ENCODE results near the gene HNRNPR. TPM values are rescaled to one million over a fixed set of nuclear protein-coding genes. Genes with fewer than 3 reads are reported as not detected.
A peak's percentile ranks its signal among the peaks of the same experiment; 100 is the strongest.
"Not testable (repeated sequence)": the region's sequence is repeated elsewhere in the genome, so short reads cannot be mapped to it uniquely, and the experiment has no call there.

Gene HNRNPR
- total RNA-seq, 1 donor from 2014 or later, result 91.8 TPM

DNA sequence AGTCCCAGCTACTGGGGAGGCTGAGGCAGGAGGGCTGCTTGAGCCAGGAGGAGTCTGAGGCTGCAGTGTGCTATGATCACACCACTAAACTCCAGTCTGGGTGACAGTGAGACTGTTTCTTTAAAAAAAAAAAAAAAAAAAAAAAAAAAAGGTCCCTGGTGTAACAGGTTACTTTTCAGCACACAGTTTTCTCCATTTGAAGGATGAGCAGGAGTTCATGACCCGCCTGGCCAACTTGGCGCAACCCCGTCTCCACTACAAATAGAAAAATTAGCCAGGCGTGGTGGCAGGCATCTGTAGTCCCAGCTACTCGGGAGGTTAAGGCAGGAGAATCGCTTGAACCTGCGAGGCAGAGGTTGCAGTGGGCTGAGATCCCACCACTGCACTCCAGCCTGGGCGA, 12.4 kb downstream of the HNRNPR start:
- DNase-seq (ENCODE audit: low read depth), result no peak

DNA sequence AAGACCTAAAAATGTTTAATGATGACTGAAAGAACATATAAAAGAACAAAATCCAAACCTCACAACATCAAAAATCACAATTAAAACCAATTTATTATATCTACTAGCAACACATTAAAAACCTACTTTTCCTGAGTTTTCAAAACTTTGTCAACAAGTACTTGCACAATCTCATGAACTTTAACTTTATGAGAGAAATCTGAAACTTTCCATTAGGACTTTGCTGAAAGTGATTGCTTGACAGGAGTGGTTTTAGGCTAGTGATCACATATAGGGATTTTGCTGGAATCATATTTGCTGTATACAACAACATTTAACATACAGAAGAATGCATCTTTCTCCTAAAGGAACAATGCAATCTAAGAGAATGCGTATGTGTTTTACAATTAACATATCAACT, 13.2 kb downstream of the HNRNPR start:
- DNase-seq (ENCODE audit: low read depth), result no peak

DNA sequence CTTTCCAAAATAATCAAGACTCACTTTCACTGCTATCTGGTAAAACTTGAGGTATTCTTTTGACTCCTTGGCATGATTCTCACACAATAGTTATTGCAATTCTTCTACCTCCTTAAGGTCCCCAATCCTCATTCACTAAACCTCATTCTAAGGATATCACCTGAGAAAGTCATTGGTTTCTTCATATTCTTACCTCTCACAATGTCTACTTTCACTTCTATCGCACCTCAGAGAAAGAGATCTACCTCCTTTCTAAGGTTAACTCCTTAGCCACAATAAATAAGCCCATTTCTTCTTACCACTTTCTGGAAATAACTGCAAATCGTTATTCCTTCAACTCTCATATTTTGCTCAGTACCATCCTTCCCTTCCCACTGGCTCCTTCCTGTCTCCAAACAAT, 18.7 kb downstream of the HNRNPR start:
- no peak for DNase-seq (ENCODE audit: low read depth)

GRCh38 chr1:23322770-23323169, 21.3 kb downstream of the HNRNPR start:
- DNase-seq (ENCODE audit: low read depth), result no peak

- DNase-seq (ENCODE audit: low read depth), result not testable (repeated sequence)
Observed at GRCh38 chr1:23310280-23310679, 33.8 kb downstream of the HNRNPR start.

DNA sequence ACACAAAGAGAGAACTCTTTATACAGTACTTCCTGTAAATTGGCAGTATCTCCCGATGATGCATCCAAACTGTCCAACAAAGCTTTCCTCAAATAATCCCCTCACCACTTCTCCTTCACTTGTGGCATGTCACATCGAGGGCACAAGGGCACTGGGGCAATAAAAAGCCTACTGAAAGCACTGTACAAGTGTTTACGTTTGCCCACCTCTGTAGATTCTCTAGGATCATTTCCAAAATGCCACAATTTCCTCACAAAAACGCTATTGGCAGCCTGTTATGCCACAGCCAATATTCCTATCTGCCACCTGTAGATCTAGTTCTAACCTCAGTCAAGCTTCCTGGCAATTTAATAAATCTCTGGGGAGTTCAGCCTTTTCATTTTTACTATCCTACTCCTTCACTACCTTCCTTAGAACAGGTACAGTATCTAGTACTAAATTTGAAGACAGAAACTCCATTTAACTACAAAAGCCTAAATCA, 39.9 kb downstream of the HNRNPR start:
- no peak for DNase-seq (ENCODE audit: low read depth)

DNA sequence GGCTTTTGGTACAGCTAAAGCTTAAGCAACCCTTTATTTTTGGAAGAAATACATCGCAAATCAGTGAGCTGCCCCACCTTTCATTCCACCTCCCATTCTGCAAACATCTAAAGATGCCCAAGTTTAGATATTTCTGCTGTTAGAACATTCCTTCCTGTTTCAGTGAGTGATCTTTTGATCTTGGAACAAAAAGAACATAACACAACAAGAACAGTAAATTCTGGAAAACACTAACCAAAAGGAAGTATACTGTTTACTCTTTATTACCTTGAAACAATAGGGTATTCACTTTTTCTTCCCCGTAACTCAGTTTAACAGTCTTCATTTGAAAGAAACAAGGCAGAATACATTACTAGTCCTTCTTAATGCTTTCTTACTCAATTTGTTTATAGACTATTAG, 40.6 kb downstream of the HNRNPR start:
- no peak for DNase-seq (ENCODE audit: low read depth)

- DNase-seq (ENCODE audit: low read depth), result no peak
Observed at GRCh38 chr1:23296931-23297330, 47.2 kb downstream of the HNRNPR start.

GRCh38 chr1:23291706-23292105, 52.4 kb downstream of the HNRNPR start:
- DNase-seq (ENCODE audit: low read depth), result no peak

GRCh38 chr1:23290836-23291565, 53.1 kb downstream of the HNRNPR start:
- no peak for DNase-seq (ENCODE audit: low read depth)

GRCh38 chr1:23288671-23289070, 55.4 kb downstream of the HNRNPR start:
- DNase-seq (ENCODE audit: low read depth), result no peak

- no peak for DNase-seq (ENCODE audit: low read depth)
Observed at GRCh38 chr1:23288201-23288600, 55.9 kb downstream of the HNRNPR start.

GRCh38 chr1:23286401-23286800, 57.7 kb downstream of the HNRNPR start:
- DNase-seq (ENCODE audit: low read depth), result no peak

DNA sequence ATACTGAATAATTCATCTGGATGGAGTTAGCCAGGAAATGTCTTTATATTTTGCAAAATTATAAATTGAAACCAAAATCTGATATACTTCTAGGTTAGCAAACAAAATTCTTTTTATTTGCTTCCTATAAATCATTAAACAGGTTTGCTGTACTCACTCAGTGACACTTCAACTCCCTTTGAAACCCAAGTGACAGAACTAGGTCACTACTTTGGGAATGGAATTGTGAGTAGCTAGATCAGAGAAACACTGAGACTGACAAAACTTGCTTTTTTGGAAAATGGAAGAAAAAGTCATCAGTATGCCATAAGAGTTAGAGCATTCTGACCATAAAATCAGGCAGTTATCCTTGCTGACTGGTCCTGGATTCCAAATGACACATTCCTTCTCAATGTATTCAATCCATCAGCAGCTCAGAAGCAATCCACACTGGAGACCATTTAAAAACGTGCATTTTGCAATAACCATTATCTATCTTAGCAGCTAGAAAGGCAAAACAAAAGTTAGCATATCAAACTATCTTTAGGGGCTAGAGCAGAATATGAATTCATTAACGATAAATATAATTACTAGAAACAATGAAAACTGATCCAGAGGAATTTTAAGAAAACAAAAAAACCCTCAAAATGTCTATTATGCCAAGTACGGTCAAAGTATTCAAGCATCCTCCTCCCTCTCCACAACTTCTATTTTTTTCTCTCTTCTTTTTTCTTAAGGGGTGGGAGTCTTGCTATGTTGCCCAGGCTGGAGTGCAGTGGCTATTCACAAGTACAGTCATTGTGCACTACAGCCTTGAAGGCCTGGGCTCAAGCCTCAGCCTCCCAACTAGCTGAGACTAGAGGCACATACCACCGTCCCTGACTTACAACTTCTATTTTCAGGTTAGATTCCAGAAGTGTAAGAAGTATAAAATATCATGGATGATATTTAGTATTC, 60.1 kb downstream of the HNRNPR start:
- no peak for DNase-seq (ENCODE audit: low read depth)

GRCh38 chr1:23282957-23283356, 61.1 kb downstream of the HNRNPR start:
- peak; percentile 24 for DNase-seq (ENCODE audit: low read depth)

GRCh38 chr1:23278717-23279116, 65.4 kb downstream of the HNRNPR start:
- DNase-seq (ENCODE audit: low read depth), result no peak

DNA sequence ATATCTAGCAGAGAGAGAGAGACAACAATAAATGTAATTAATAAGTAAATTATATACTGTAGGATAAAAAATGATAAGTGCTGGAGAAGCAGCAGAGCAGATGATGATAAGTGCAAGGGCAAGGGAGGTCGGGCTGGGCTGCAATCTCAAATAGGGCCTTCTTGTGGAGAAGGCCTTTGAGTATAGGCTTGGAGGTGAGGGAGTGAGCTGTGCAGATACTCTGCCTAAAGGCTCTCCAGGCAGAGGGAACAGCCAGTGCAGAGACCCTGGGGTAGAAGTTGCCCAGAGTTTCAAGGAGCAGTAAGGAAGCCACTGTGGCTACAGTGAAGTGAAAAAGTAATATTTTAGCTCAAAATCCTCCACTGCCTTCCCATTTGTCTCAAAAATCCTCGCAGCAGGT, 67.6 kb downstream of the HNRNPR start:
- no peak for DNase-seq (ENCODE audit: low read depth)

GRCh38 chr1:23274134-23274505, 70.0 kb downstream of the HNRNPR start:
- no peak for DNase-seq (ENCODE audit: low read depth)

DNA sequence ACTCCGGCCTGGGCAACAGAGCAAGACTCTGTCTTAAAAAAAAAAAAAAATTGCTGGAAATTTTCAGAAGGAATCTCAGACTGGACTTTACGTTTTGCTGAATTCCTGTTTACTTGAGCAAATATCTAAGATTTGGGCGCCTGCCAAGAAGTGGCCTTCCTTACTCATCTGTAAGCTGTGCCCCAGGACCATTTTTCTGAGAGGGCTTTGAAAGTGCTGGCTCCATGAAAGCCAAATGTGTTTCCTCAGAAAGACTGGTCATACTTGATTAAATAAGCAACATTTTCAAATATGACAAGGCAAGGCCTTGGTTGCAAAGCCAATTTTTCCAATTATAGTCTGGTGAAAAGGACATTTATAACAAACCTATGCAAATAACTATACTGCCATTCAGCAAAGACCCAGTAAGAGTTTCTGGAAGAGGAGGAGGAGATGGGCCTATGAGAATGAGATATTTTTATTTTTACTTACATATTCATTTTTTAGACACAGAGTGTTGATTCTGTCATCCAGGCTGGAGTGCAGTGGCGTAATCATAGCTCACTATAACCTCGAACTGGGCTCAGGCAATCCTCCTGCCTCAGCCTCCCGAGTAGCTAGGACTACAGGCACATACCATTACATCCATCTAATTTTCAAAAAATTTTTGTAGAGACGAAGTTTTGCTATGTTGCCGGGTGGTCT, 70.5 kb downstream of the HNRNPR start:
- peak; percentile 44 for DNase-seq (ENCODE audit: low read depth)

- DNase-seq (ENCODE audit: low read depth), result no peak
Observed at GRCh38 chr1:23263380-23263887, 80.7 kb downstream of the HNRNPR start.

- DNase-seq (ENCODE audit: low read depth), result not testable (repeated sequence)
Observed at GRCh38 chr1:23258082-23258481, 86.0 kb downstream of the HNRNPR start.

- DNase-seq (ENCODE audit: low read depth), result not testable (repeated sequence)
Observed at GRCh38 chr1:23257371-23257770, 86.7 kb downstream of the HNRNPR start.

Data from myocyte (in vitro differentiated cells).